Stimulated activated CD4-positive, alpha-beta T cell treated with anti-CD3 and anti-CD28 coated beads, Interleukin-1b, Interleukin-23, amount 100 ng/mL, for 1 hour (primary cell): Measurements from ENCODE around the gene ABCA7.

Source experiments
- DNase-seq, 2 donors: peaks; one replicate each; pipeline ENCODE4 v3.0.0-alpha.2; 2020; ENCODE audit warnings: low read depth in 2 of 2

The ABCA7 gene

DNA sequence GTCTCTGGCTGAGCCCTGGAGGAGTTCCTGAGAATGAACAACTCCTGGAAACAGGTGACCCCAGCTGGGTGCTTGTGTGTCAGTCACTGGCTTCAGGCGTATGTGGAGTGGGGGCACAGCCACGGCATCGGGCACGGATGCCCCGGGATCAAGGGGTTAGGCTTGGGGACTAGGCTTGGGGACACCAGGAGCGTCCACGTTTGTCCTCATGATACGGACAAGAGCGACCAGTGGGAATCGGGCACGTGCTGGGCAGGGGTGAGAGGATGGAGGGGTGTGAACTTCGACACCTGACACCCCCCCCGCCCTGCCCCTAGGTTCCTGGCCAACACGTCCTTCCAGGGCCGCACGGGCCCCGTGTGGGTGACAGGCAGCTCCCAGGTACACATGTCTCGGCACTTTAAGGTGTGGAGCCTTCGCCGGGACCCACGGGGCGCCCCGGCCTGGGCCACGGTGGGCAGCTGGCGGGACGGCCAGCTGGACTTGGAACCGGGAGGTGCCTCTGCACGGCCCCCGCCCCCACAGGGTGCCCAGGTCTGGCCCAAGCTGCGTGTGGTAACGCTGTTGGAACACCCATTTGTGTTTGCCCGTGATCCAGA, 35.6 kb upstream of the ABCA7 start:
- DNase-seq, result no peak

- no peak for DNase-seq
Measured at GRCh38 chr19:1004803-1005664, 34.9 kb upstream of the ABCA7 start.

DNA sequence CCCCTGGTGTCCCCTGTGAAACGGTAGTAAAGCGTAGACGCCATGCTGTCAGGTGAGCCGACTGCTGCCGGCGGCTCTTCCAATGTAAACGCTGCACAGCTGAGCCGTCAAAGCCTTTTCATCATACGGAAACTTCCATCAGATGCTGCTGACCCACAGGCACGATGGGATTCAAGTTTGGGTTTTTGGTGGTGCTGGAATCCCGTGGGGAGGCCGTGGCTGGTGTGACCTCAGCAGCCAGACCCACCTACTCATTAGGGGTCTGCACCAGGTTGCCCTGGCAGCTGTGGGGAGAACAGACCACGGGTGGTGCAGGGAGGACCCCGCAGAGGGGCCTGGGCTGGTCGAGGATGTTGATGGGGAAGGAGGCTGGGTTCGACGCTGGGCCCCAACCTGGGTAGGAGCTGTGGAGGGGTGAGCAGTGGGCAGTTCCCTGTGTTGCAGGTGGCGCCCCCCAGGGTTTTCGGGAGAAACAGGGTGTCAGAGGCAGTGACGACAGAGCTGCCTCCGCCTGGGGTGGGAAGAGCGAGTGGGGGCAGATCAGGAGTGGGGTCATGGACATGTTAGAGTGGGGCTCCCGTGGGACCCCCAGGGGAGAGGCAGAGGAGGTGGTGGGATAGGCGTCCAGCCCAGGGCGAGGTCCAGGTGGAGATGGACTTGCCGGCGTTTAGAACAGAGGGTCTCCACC, 33.1 kb upstream of the ABCA7 start:
- DNase-seq, result no peak

GRCh38 chr19:1007399-1008251, 32.3 kb upstream of the ABCA7 start:
- DNase-seq, result no peak

- no peak for DNase-seq
Measured at GRCh38 chr19:1008268-1009040, 31.5 kb upstream of the ABCA7 start.

DNA sequence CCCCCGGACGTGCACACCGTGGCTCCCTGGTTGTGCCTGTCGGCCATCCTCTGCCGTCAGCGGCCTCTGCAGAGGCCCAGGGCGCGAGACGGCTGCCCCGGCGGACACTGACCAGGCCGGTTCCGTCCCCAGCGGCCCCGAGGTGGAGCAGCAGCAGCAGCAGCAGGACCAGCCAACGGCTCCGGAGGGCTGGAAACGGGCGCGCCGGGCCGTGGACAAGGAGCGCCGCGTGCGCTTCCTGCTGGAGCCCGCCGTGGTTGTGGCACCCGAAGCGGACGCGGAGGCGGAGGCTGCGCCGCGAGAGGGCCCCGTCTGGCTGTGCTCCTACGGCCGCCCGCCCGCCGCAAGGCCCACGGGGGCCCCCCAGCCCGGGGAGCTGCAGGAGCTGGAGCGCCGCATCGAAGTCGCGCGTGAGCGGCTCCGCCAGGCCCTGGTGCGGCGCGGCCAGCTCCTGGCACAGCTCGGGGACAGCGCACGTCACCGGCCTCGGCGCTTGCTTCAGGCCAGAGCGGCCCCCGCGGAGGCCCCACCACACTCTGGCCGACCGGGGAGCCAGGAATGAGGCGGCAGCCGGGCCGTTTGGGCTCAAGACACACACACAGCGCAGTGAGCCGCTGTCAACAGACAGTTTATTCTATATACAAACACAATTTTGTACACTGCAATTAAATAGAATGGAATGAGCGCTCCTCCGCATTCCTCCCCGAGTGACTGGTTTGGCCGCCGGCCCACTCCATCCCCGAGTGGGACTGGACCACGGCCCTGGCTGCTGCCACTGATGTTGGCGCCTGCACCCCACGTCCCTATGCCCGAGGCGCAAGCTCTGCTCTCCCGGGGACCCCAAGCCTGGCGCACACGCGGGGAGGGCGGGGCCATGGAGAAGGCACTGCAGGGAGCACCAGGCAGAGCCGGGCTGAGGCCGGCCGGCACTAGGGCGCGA, 30.6 kb upstream of the ABCA7 start:
- no peak for DNase-seq

GRCh38 chr19:1009981-1010538, 29.8 kb upstream of the ABCA7 start:
- DNase-seq, result no peak

GRCh38 chr19:1010586-1011510, 29.1 kb upstream of the ABCA7 start:
- DNase-seq, result no peak

- no peak for DNase-seq
Measured at GRCh38 chr19:1011831-1012333, 28.0 kb upstream of the ABCA7 start.

DNA sequence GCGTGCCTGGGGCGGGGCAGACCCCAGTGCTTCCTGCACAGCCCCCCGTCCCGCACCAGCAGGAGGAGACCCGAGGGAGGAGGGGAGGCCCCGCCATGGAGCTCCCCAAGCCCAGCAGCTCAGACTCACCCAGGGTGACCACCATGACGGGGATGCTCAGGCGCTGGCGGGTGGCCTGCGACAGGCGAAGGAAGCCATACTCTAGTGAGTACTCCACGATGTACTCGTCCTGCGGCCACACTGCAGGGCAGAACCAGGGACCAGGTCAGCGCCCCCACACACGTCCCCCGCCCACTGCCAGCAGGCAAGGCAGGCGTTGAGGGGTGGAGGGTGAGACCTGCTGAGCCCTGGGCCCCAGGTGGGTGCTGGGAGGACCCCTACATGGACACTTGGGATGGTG, 27.6 kb upstream of the ABCA7 start:
- no peak for DNase-seq

DNA sequence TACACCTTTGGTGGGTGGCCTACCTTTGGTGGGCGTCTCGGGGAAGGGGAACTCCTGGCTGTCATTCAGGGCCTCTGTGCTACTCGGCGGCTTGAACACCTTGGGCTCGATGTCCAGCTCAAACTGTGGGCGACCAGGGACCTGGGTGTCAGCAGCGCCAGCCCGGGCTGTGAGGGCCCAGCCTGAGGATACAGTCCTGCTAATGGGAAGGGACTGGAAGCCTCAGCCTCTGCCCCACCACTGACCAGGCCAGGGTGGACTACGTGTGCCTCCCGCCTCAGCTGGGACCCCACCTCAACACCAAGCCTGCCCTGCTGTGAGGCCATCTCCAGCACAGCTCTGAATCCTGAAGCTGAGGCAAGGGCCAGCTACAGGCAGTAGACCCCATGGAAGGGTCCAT, 26.7 kb upstream of the ABCA7 start:
- no peak for DNase-seq

DNA sequence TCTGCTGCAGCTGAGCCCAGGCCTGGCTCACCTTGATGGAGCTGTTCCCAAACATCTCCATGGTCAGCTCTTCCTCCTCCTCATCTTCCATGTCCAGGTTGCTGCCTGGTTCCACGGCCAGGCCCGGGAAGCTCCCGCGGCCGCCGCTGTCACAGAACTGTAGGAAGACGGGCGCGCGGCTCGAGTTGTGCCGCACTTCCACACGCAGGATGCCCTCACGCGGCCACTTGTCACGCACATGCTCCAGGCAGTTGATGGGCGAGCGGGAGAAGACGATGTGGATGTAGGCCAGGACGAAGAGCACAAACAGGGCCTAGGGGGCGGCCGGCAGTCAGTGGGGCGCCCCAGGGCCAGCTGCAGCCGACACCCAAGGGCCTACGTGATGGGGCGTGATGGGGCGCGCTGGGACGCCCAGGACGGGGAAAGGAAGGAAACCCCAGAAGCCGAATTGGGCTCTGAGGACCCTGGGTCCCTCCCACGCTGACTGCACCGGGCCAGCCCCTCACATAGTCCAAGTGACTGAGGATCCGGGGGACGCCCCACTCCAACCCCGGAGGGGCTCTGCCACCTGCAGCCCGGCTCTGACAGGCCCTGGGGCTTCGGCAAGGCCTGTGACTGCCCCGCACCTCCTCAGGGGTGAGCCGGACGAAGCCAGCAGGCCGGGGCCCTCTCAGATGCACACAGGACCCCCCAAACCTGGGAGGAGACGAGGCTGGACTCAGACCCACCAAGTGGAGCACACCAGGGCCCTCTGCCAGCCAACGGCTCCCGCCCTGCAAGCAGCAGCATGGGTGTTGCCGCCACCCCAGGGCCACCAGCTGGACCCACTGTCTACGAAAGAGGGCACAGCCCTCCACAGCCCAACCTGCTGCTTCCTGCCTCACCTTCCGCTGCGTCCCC, 25.5 kb upstream of the ABCA7 start:
- DNase-seq, result no peak

GRCh38 chr19:1015061-1015781, 24.7 kb upstream of the ABCA7 start:
- no peak for DNase-seq

- no peak for DNase-seq
Measured at GRCh38 chr19:1015782-1016646, 23.9 kb upstream of the ABCA7 start.

- no peak for DNase-seq
Measured at GRCh38 chr19:1016647-1017114, 23.2 kb upstream of the ABCA7 start.
